Smooth muscle cell (in vitro differentiated cells): ENCODE results near the gene RPS18. TPM values are rescaled to one million over a fixed set of nuclear protein-coding genes. Genes with fewer than 3 reads are reported as not detected.

ENCODE experiments used
- DNase-seq: peaks from one replicate; lab custom pipeline; 2025; ENCODE audit not compliant: unreplicated experiment; lab: John Stamatoyannopoulos, UW
- H2AFZ ChIP-seq: fragments of 200-600 bp; sonication (generic); 2 replicates; pipeline ENCODE4 v1.6.0; 2016; ENCODE audit warnings: antibody characterized with exemption, low read depth, mild to moderate bottlenecking
- H3F3A ChIP-seq: fragments of 200-600 bp; sonication (generic); 2 replicates; pipeline ENCODE4 v1.6.0; 2017; ENCODE audit warnings: antibody characterized with exemption, low read depth
- H3K27ac ChIP-seq: fragments of 200-600 bp; sonication (generic); 2 replicates; pipeline ENCODE4 v1.5.1; 2016; ENCODE audit warnings: low read depth, mild to moderate bottlenecking
- H3K27me3 ChIP-seq: fragments of 200-600 bp; sonication (generic); 2 replicates; pipeline ENCODE4 v1.6.1; 2016; ENCODE audit warnings: low read depth, mild to moderate bottlenecking
- H3K36me3 ChIP-seq: fragments of 200-600 bp; sonication (generic); 2 replicates; pipeline ENCODE4 v1.5.1; 2016; ENCODE audit warnings: low read depth
- H3K4me1 ChIP-seq: fragments of 200-600 bp; sonication (generic); 2 replicates; pipeline ENCODE4 v1.5.1; 2016; ENCODE audit warnings: low read depth
- H3K4me2 ChIP-seq: fragments of 200-600 bp; sonication (generic); 2 replicates; pipeline ENCODE4 v1.6.0; 2016; ENCODE audit warnings: mild to moderate bottlenecking
- H3K4me3 ChIP-seq: fragments of 200-600 bp; sonication (generic); 2 replicates; pipeline ENCODE4 v1.5.1; 2016; ENCODE audit warnings: mild to moderate bottlenecking
- H3K79me2 ChIP-seq: fragments of 200-600 bp; sonication (generic); 2 replicates; pipeline ENCODE4 v1.6.0; 2016; ENCODE audit warnings: low read depth, mild to moderate bottlenecking
- H3K9ac ChIP-seq: fragments of 200-600 bp; sonication (generic); 2 replicates; pipeline ENCODE4 v1.6.0; 2016; ENCODE audit warnings: low read depth
- H3K9me3 ChIP-seq: fragments of 200-600 bp; sonication (generic); replicated peaks from 2 replicates; pipeline ENCODE4 v1.5.1; 2016; ENCODE audit warnings: low read depth
- H4K20me1 ChIP-seq: fragments of 200-600 bp; sonication (generic); 2 replicates; pipeline ENCODE4 v1.6.0; 2016; ENCODE audit warnings: low read depth
- WGBS: methylation state at CpG from one replicate; pipeline ENCODE4 v1.1.7; 2016; ENCODE audit warnings: low lambda C conversion rate; 5-methylcytosine and 5-hydroxymethylcytosine counted together
- polyA plus RNA-seq: library from polyadenylated mRNA; unstranded; fragments of >200 nt; fragmentation: Nextera tagmentation; extraction: Ambion mirVana; gene quantifications from 2 replicates; pipeline ENCODE4 v1.2.1, GENCODE V29; 2016
- total RNA-seq: library from RNA; depleted of rRNA; stranded (reverse); fragments of >200 nt; gene quantifications from 2 replicates; pipeline ENCODE4 v1.2.3, GENCODE V29; 2014
- TF ChIP-seq, protein P1 (sequence below): fragments of 200-600 bp; sonication (generic); IDR thresholded peaks from 2 replicates; pipeline ENCODE4 v1.5.1; 2017; ENCODE audit warnings: borderline replicate concordance, mild to moderate bottlenecking, antibody characterized with exemption; ENCODE audit not compliant: insufficient read depth, poor library complexity, severe bottlenecking

The RPS18 gene
- total and polyA plus RNA-seq, 2 experiments from 2014 or later, result 1,848 to 3,261 TPM

DNA sequence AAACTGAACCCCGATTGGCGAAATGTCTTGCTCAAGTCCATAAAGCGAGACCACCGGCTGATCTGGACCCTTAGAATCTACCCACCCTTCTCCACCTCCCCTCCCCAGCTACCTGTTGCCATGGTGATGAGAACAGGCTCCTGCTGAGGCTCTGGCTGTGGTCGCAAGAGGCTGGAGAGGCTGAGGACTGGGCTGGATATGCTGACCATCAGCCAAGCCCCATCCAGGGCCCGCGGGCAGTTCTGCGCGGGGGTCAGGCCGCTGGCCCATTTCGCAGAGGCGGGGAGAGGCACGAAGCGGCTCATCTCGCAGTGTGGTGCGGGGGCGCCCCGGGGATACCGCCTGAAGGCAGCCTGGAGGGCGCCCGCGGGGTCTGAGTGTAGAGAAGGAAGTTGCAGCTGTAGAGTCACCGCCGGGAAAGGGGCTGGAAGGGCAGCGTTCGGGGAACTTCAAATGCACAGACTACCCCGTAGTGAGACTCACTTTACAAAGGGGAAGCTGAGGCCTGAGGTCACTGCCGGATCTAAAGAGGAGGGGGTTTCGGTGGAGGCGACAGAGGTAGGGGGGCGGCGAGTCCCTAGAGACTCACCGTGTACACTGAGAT lies 41.3 kb downstream of the RPS18 start:
- peaks cover 52% of the 10 kb centered on the region for H4K20me1 ChIP-seq
- H3K27ac ChIP-seq, result peak overlapping the region; percentile 96
- DNase-seq, result no peak
- H3K9me3 ChIP-seq, result no peaks in the 10 kb centered on the region
- H2AFZ ChIP-seq, result peak overlapping the region; percentile 1
- TF ChIP-seq, protein P1, sequence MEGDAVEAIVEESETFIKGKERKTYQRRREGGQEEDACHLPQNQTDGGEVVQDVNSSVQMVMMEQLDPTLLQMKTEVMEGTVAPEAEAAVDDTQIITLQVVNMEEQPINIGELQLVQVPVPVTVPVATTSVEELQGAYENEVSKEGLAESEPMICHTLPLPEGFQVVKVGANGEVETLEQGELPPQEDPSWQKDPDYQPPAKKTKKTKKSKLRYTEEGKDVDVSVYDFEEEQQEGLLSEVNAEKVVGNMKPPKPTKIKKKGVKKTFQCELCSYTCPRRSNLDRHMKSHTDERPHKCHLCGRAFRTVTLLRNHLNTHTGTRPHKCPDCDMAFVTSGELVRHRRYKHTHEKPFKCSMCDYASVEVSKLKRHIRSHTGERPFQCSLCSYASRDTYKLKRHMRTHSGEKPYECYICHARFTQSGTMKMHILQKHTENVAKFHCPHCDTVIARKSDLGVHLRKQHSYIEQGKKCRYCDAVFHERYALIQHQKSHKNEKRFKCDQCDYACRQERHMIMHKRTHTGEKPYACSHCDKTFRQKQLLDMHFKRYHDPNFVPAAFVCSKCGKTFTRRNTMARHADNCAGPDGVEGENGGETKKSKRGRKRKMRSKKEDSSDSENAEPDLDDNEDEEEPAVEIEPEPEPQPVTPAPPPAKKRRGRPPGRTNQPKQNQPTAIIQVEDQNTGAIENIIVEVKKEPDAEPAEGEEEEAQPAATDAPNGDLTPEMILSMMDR, result no peak
- peaks cover 9% of the 10 kb centered on the region for H3F3A ChIP-seq
- peaks cover 13% of the 10 kb centered on the region for H3K4me1 ChIP-seq
- 2% methylated on average over 32 of the region's 33 CpGs for WGBS
- peak overlapping the region; percentile 88 for H3K9ac ChIP-seq
- H3K4me3 ChIP-seq, result peak overlapping the region; percentile 71
- H3K27me3 ChIP-seq, result no peaks in the 10 kb centered on the region
- no peaks in the 10 kb centered on the region for H3K36me3 ChIP-seq
- H3K79me2 ChIP-seq, result peaks cover 46% of the 10 kb centered on the region
- H3K4me2 ChIP-seq, result peak overlapping the region; percentile 98

DNA sequence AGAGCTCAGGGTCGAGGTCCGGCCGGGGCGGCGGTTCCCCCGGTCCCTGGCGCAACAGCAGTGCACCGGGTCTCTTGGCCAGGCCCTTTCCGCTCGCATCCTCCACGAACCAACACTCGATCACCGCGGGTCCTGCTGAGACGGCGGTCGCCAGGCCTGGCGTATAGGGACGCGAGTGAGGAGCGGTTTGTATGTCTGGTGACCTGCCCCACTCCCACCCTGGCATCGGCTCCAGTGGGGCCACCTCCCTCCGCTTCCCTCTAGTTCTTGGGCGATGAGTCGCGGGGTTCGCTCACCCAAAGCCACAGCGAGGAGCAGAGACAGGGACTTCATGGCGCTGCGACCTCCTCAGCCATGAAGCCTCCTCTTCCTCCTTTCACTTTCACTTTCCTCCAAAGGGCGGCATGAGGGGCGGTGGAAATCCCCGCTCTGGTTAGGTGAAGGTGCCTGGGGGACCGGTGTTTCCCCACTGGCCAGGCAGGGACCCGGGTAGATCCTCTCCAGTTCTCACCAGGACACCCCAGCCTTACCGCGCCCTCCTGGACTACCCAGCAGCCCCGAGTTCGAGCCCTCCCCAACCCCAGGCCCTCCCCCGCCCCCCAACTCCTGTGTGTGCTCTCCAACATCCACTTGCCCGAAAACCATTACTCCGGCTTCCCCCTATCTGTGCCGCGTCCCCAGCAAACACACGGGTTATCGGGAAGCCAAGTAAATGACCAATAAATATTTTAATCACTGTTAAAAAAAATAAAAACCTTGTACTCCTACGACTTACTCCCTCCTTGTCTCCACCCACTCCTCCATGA lies 42.0 kb downstream of the RPS18 start, which contains the start of gene TAPBP:
Gene TAPBP, minus strand, starts transcription at position 370 of the 806 bp plus-strand sequence. Its CDS starts 37 bp downstream, at position 333.
- peaks cover 45% of the 10 kb centered on the region for H4K20me1 ChIP-seq
- 2% methylated on average over 46 of the region's 47 CpGs for WGBS
- no peaks in the 10 kb centered on the region for H3K27me3 ChIP-seq
- H3K4me1 ChIP-seq, result peaks cover 20% of the 10 kb centered on the region
- no peaks in the 10 kb centered on the region for H3K9me3 ChIP-seq
- H3K27ac ChIP-seq, result peak within 1 kb of the TSS; percentile 96
- H3K4me2 ChIP-seq, result peak within 1 kb of the TSS; percentile 98
- peak within 1 kb of the TSS; percentile 71 for H3K4me3 ChIP-seq
- peak within 1 kb of the TSS; percentile 1 for H2AFZ ChIP-seq
- H3K9ac ChIP-seq, result peak within 1 kb of the TSS; percentile 88
- peak; percentile 69 for DNase-seq
- peaks cover 16% of the 10 kb centered on the region for H3F3A ChIP-seq
- TF ChIP-seq, protein P1, result no peak
- no peaks in the 10 kb centered on the region for H3K36me3 ChIP-seq
- peaks cover 39% of the 10 kb centered on the region for H3K79me2 ChIP-seq

DNA sequence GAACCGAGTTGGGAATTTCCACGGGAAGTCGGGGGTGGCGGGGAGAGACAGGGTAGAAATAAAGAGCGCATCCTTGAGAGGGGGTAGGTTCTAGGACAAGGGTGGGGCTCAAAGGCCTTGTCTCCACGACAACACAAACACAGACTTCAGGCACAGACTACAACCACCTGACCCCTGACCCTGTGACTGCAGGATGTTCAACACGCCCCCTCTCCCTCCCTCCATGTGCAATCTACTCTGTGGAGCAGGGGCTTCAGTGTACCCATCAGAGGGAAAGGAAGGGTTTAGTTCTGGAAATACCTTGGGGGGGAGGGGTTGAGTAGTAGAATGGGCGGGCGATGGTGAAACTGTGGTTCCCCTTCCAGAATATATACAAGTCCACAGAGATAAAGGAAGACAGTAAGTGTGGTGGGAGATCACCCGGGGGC lies 42.7 kb downstream of the RPS18 start:
- H3K27ac ChIP-seq, result peak overlapping the region; percentile 96
- no peaks in the 10 kb centered on the region for H3K9me3 ChIP-seq
- peak overlapping the region; percentile 98 for H3K4me2 ChIP-seq
- TF ChIP-seq, protein P1, result no peak
- DNase-seq, result peak; percentile 47
- WGBS, result 7% methylated on average over 10 of the region's 10 CpGs
- peaks cover 20% of the 10 kb centered on the region for H3K4me1 ChIP-seq
- peaks cover 21% of the 10 kb centered on the region for H3F3A ChIP-seq
- H3K4me3 ChIP-seq, result peak overlapping the region; percentile 71
- peaks cover 39% of the 10 kb centered on the region for H4K20me1 ChIP-seq
- peak overlapping the region; percentile 88 for H3K9ac ChIP-seq
- H2AFZ ChIP-seq, result no peak overlapping the region
- no peaks in the 10 kb centered on the region for H3K27me3 ChIP-seq
- H3K36me3 ChIP-seq, result no peaks in the 10 kb centered on the region
- H3K79me2 ChIP-seq, result peaks cover 38% of the 10 kb centered on the region
